C4-2B (cell line): ENCODE data around the gene RASA3.

Source experiments
- H3K27ac ChIP-seq: fragments of 450-650 bp; 2 replicates; pipeline ENCODE4 v1.5.1; 2017
- ZFX ChIP-seq: fragments of 450-650 bp; IDR thresholded peaks from 2 replicates; pipeline ENCODE4 v1.6.1; 2017
- TF ChIP-seq, protein P1 (sequence below): fragments of 450-650 bp; conservative IDR thresholded peaks from 2 replicates; pipeline ENCODE4 v1.5.1; 2017; ENCODE audit warnings: mild to moderate bottlenecking

Gene RASA3

DNA sequence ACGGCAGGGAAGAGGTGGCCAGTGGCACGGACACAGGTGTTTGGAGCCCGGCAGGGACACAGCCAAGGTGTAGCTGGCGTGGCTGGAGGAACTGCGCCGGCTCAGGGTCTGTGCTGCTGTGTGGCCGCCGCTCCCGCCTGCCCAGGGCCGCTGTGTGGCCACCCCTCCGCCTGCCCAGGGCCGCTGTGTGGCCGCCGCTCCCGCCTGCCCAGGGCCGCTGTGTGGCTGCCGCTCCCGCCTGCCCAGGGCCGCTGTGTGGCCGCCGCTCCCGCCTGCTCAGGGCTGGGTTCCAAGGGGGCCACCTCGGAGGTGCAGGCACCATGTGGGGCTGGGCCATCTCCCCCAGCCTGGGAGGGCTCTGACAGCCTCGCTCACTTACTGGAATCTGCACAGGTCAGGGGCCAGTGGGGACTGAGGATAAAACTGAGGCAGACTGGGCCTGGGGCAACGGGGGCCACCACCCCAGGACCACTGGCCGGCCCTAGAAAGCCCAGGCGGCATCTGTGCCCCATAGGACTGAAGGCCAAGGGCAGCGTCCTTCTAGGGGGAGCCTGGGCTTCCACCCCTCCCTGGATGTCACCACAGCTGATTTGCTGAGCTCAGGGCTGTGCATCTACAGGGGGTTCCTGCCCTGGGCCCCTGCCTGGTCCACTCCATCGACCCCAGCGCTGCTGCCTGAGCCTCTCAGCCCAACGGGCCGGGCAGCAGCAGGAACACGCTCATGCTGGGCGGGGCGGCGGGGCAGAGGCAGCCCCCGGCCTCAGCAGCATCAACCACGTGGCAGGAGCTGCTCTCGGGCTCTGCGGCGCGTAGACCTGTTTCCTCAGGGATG is 180.1 kb downstream of the RASA3 start:
- no peak overlapping the region for H3K27ac ChIP-seq
- no peak for TF ChIP-seq ZFX
- TF ChIP-seq, protein P1, sequence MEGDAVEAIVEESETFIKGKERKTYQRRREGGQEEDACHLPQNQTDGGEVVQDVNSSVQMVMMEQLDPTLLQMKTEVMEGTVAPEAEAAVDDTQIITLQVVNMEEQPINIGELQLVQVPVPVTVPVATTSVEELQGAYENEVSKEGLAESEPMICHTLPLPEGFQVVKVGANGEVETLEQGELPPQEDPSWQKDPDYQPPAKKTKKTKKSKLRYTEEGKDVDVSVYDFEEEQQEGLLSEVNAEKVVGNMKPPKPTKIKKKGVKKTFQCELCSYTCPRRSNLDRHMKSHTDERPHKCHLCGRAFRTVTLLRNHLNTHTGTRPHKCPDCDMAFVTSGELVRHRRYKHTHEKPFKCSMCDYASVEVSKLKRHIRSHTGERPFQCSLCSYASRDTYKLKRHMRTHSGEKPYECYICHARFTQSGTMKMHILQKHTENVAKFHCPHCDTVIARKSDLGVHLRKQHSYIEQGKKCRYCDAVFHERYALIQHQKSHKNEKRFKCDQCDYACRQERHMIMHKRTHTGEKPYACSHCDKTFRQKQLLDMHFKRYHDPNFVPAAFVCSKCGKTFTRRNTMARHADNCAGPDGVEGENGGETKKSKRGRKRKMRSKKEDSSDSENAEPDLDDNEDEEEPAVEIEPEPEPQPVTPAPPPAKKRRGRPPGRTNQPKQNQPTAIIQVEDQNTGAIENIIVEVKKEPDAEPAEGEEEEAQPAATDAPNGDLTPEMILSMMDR, result no peak

DNA sequence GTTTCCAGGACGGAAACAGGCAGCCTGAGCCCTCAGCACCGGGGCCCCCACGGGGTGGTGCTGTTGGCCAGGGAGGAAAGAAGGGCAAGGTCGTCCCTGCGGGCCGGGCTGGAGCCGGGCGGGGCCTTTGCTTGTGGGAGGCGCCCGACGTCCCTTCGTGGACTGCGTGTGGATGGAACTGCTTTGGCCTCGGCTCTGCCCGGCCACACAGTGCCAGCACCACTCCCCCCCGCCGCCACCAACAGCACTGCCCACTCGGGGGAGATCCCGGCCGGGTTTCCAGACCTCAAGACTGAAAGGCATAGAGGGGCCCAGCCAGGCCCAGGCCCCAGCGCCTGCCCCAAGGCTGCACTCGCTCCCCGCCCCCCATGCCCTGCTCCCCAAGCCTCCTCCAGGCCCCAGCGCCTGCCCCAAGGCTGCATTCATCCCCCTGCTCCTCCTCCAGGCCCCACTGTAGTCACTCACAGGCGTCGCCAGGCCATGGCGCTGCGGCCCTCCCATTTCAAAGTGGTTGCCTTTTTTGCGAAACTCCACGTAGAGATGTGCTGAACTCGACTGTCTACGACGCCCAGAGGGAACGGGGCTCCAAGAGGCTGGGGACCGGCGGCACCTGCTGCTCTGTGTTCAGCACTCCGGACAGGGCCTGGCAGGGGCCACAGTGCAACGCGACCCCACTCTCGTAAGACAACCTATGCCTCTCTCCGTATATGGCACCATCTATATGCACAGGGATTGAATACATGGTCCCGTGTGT is 181.0 kb downstream of the RASA3 start:
- no peak overlapping the region for H3K27ac ChIP-seq
- TF ChIP-seq, protein P1, result peak; percentile 79
- TF ChIP-seq ZFX, result no peak

DNA sequence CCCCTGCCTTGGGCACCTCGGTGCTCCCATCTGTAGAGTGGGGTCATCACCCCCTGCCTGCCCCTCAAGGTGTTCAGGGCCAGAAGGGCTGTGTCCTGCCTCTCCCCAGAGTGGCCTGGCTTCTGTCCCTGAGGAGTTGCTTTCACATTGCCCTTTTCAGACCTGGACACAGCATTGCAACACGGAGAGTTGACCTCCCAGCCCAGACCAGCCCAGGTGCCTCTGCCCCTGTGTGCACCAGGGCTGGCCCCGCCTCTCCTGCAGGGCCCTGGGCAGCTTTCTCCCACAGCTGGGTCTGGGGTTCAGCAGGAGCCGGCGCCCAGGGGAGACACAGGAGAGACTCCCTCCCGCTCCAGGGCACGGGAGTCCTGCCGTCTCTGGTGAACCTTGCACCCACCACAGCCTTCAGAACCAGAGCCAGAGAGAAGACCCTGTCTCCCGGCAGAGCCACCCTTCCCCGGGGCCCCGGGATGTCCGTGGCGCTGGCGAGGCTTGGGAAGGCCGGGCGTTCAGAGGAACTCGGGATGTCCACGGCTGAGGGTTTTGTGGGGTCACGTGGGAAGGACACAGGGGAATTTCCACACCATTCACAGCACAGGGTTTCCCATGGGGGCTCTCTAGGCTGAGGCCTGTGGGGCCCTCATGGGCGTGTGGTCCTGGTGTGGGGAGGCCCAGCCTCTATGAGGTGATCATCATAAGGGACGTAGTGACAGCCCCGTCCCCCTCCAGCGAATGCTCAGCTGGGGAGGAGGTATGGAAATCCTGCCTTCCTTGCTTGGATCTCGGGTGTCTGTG is 181.8 kb downstream of the RASA3 start:
- TF ChIP-seq ZFX, result no peak
- TF ChIP-seq, protein P1, result no peak
- no peak overlapping the region for H3K27ac ChIP-seq

DNA sequence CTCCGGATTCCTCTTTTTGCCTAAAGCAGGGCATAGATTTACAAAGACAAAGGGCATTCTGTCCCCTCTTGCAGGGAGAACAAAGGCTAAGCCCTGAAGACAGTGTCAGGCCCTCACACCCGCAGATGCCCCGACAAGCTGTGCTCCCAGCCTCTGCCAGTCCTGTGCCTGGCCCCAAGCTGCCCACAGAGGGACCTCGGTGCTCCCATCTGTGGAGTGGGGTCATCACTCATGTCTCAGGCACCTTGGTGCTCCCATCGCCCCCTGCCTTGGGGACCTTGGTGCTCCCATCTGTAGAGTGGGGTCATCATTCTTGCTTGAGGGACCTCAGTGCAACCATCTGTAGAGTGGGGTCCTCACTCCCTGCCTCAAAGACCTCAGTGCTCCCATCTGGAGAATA is 182.9 kb downstream of the RASA3 start:
- no peak for TF ChIP-seq ZFX
- TF ChIP-seq, protein P1, result no peak
- H3K27ac ChIP-seq, result no peak overlapping the region

DNA sequence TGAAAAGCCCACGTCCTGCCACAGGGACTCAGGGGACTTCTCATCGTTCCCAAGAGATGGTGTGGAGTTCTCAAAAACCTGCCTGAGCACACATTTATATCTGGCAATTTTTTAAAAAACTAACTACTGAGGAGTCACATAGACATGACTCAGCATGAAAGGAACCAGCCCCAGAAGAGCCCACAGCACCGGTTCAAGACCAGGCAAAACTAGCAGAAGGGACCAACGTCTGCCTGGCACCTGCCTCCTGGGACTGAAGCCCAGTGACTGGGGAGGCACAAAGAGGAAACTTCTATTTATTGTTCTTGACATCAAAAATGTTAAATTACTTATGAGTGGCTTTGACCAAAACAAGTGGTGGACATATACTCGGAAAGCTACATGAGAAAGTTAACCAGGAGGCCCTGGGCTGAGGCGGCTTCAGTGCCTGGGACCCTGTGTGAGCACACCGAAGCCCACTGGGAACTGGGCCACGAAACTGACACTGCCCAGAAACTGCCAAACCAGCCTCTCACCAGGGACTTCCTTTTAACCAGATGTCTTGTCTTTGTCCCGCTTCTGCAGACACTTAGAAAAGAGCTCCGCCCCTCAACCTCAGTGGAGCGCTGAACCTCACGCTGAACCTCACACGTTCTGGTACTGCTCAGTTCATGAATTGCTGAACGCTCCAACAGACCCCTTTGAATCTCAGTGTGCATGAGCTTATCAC is 184.2 kb downstream of the RASA3 start:
- no peak overlapping the region for H3K27ac ChIP-seq

DNA sequence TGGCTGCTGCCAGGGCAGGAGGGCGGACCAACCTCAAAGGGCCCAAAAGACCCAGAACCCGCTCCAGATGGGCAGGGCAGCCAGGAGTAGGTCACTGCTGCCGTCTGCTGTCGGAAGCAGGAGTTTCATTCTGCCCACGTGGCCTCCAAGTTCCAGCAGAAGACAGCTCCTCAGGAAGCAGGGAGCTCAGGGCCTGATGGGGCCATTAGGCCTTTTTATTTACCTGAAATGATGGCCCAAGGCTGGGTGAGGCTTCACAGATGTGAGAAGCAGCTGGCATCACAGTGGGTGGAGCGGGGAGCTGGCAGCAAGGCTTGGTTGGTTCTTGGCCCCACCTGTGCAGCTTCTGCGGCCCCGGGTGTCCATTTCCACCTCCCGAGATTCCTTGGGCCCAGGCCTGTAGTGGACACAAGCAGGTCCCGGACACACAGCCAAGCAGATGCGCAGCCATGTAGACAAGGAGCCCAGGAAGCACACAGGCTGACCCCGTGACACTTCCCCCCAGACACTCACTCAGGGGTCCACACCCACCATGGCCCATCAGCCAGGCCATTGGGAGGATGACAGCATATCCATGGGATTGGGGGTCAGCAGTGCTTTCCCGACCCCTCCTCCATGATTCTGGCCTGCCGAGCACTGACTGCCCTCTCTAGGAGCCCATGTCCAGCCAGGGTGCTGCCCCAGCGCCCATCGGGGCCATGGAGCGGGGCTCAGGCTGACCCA is 185.0 kb downstream of the RASA3 start:
- H3K27ac ChIP-seq, result no peak overlapping the region
- TF ChIP-seq, protein P1, result peak; percentile 52; the same call in 1 of the 2 replicates
- TF ChIP-seq ZFX, result no peak

More for the DNA sequence above, 184.2 kb downstream of the RASA3 start:
- TF ChIP-seq, protein P1, result no peak
- TF ChIP-seq ZFX, result no peak
